Upper lobe of left lung (tissue), 6 donors: Measurements from ENCODE around the gene TCTN2. TPM values are rescaled to one million over a fixed set of nuclear protein-coding genes. Genes with fewer than 3 reads are reported as not detected.

ENCODE experiments used
- ATAC-seq, 2 donors: fragments of 200-7000 bp; cut with Tn5 transposase; one replicate each; pipeline ENCODE4 v1.9.1; 2022; ENCODE audit warnings: mild to moderate bottlenecking in 2 of 2, moderate library complexity in 2 of 2; ENCODE audit not compliant: low FRiP score in 2 of 2
- DNase-seq, 2 donors: peaks; one replicate each; pipeline ENCODE4 v3.0.0-alpha.2; 2019 to 2020
- H3K27ac ChIP-seq, 4 donors: fragments of 200-600 bp; sonication (generic); one replicate each; pipeline ENCODE4 v1.5.1; 2016 to 2019
- H3K27me3 ChIP-seq, 4 donors: fragments of 200-600 bp; sonication (generic); one replicate each; pipeline ENCODE4 v1.5.1; 2017 to 2019
- H3K36me3 ChIP-seq, 4 donors: fragments of 200-600 bp; sonication (generic); one replicate each; pipeline ENCODE4 v1.5.1; 2016 to 2019
- H3K4me1 ChIP-seq, 4 donors: fragments of 200-600 bp; sonication (generic); one replicate each; pipeline ENCODE4 v1.5.1; 2018 to 2019
- H3K4me3 ChIP-seq, 4 donors: fragments of 200-600 bp; sonication (generic); one replicate each; pipeline ENCODE4 v1.5.1; 2017 to 2019; ENCODE audit warnings: mild to moderate bottlenecking in 2 of 4, moderate library complexity in 1 of 4
- H3K9me3 ChIP-seq, 4 donors: fragments of 200-600 bp; sonication (generic); one replicate each; pipeline ENCODE4 v1.5.1; 2018 to 2019
- EP300 ChIP-seq, 4 donors: sonication (generic); formaldehyde crosslinking; IDR thresholded peaks; one replicate each; pipeline ENCODE4 v1.5.1; 2017; ENCODE audit warnings: antibody characterized with exemption in 4 of 4, control low read depth in 2 of 4
- POLR2A ChIP-seq, 4 donors: fragments of 450-650 bp; IDR thresholded peaks; one replicate each; pipeline ENCODE4 v1.5.1; 2016 to 2017; ENCODE audit warnings: antibody characterized with exemption in 4 of 4, mild to moderate bottlenecking in 2 of 4
- POLR2AphosphoS5 ChIP-seq, 2 donors: sonication (generic); formaldehyde crosslinking; IDR thresholded peaks; one replicate each; pipeline ENCODE4 v1.5.1; 2017; ENCODE audit warnings: antibody characterized with exemption in 2 of 2
- WGBS, 2 donors: methylation state at CpG; one replicate each; pipeline ENCODE4 v1.1.5; 2017 to 2018; 5-methylcytosine and 5-hydroxymethylcytosine counted together
- total RNA-seq, 6 donors: library from RNA; depleted of rRNA in 4 of 6; stranded (reverse); fragments of >200 nt in 4 of 6; gene quantifications; one replicate each; pipeline versions ENCODE4 v1.1.0 to v1.2.1, GENCODE V29; 2016 to 2021
- TF ChIP-seq, protein P1 (sequence below), 6 experiments: fragments of 450-650 bp in 4 of 6; fragments of 200-600 bp in 2 of 6; sonication (generic) in 2 of 6; IDR thresholded peaks; one replicate each; pipeline ENCODE4 v1.5.1; 2016 to 2019; ENCODE audit warnings: antibody characterized with exemption in 6 of 6
- donor health status: DM: no; HTN: no; CAD: no; lungs with moderate emphysema.
- donor health status: DM: no; HTN: yes; CAD: no; lungs with severe emphysema.

TCTN2 gene
- total RNA-seq, 6 donors from 2014 or later = 8.4 to 22.3 (median 14.8) TPM

DNA sequence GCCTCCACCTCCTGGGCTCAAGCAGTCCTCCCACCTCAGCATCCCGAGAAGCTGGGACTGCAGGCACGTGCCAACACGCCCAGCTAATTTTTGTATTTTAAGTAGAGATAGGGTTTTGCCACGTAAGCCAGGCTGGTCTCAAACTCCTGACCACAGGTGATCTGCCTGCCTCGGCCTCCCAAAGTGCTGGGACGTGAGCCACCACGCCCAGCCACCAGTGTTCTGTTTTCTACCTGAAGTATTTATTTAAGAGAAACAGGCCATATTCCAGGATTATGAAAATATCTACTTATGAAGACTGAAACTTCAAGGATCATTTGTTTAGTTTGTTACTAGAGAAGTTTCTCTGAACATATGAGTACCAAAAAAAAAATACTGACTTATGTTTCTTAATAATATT is 27.0 kb upstream of the TCTN2 start:
- TF ChIP-seq, protein P1, sequence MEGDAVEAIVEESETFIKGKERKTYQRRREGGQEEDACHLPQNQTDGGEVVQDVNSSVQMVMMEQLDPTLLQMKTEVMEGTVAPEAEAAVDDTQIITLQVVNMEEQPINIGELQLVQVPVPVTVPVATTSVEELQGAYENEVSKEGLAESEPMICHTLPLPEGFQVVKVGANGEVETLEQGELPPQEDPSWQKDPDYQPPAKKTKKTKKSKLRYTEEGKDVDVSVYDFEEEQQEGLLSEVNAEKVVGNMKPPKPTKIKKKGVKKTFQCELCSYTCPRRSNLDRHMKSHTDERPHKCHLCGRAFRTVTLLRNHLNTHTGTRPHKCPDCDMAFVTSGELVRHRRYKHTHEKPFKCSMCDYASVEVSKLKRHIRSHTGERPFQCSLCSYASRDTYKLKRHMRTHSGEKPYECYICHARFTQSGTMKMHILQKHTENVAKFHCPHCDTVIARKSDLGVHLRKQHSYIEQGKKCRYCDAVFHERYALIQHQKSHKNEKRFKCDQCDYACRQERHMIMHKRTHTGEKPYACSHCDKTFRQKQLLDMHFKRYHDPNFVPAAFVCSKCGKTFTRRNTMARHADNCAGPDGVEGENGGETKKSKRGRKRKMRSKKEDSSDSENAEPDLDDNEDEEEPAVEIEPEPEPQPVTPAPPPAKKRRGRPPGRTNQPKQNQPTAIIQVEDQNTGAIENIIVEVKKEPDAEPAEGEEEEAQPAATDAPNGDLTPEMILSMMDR (IDR thresholded peaks at IDR 0.05) = no peak
- no peak for TF ChIP-seq EP300 (IDR thresholded peaks at IDR 0.05)
- no peak for TF ChIP-seq POLR2A (IDR thresholded peaks at IDR 0.05)
- TF ChIP-seq POLR2AphosphoS5 (IDR thresholded peaks at IDR 0.05) = no peak
- Histone ChIP-seq H3K27ac (peak overlapping the region in 1 of 4 donors; percentile 41), H3K27me3 (no peaks in the 10 kb centered on the region), H3K36me3 (peaks cover 0 to 76% (median 26%) of the 10 kb centered on the region in 4 donors), H3K9me3 (no peaks in the 10 kb centered on the region), H3K4me1 (no peaks in the 10 kb centered on the region), H3K4me3 (no peak overlapping the region)
- 82 to 95% methylated on average over 7 of the region's 7 CpGs for WGBS, 2 donors
- DNase-seq = peak in 1 of 2 donors; percentile 35
- ATAC-seq = no peak

- Histone ChIP-seq H3K27ac (no peak overlapping the region), H3K36me3 (peaks cover 0 to 81% (median 32%) of the 10 kb centered on the region in 4 donors), H3K9me3 (no peaks in the 10 kb centered on the region), H3K27me3 (no peaks in the 10 kb centered on the region), H3K4me1 (no peaks in the 10 kb centered on the region), H3K4me3 (no peak overlapping the region)
- ATAC-seq (no peak), DNase-seq (no peak)
- TF ChIP-seq, protein P1 (IDR thresholded peaks at IDR 0.05) = no peak
- TF ChIP-seq POLR2A (IDR thresholded peaks at IDR 0.05) (no peak), POLR2AphosphoS5 (IDR thresholded peaks at IDR 0.05) (no peak), EP300 (IDR thresholded peaks at IDR 0.05) (no peak)
- WGBS, 2 donors = 96 to 100% methylated on average over 3 of the region's 3 CpGs
Observed at GRCh38 chr12:123645380-123645779, 25.5 kb upstream of the TCTN2 start.

DNA sequence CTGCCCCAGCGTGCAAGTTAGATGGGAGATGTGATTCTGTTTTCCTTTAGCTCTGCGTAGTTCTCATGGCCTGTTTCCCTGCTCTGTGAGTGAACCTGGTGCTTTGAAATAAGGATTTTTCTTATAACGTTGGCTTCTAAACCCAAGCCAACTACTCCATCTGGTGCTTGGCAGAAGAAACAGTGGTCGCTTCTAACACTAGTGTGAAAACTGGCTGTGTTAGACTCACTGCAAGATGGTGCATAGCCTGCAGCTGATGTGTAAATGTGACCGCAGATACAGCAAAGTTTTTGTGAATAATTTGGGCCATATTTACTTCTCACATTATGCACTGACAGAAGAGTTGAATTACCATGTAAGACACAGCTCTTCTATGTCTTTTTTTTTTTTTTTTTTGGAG is 25.0 kb upstream of the TCTN2 start:
- no peak for TF ChIP-seq POLR2AphosphoS5 (IDR thresholded peaks at IDR 0.05)
- no peak for TF ChIP-seq POLR2A (IDR thresholded peaks at IDR 0.05)
- no peak for TF ChIP-seq EP300 (IDR thresholded peaks at IDR 0.05)
- TF ChIP-seq, protein P1 (IDR thresholded peaks at IDR 0.05) = no peak
- Histone ChIP-seq H3K4me3 (no peak overlapping the region), H3K27ac (no peak overlapping the region), H3K27me3 (no peaks in the 10 kb centered on the region), H3K4me1 (no peaks in the 10 kb centered on the region), H3K9me3 (no peaks in the 10 kb centered on the region), H3K36me3 (peaks cover 0 to 81% (median 35%) of the 10 kb centered on the region in 4 donors)
- 85 to 95% methylated on average over 5 of the region's 5 CpGs for WGBS, 2 donors
- ATAC-seq (no peak), DNase-seq (no peak)

DNA sequence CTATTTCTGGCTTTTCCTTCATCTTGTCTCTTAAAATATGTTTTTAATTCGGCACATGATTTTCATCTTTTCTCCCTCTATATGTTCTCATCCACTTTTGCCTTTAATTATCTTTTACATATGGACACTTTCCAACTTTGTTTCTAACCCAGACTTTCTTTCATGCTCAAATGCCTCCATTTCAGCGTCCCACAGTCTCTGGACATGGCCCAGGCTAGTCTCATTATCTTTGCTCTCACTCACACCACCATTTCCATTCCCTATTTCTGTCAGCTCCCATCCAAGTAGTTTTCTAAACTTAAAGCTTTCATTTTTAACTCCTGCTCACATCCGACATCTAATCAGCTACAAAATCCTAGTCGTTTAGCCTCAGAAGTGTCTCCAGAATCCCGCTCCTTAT is 22.5 kb upstream of the TCTN2 start:
- no peak for ATAC-seq
- 96 to 97% methylated on average over 5 of the region's 5 CpGs for WGBS, 2 donors
- Histone ChIP-seq H3K9me3 (no peaks in the 10 kb centered on the region), H3K4me3 (no peak overlapping the region), H3K36me3 (peaks cover 7 to 84% (median 44%) of the 10 kb centered on the region in 4 donors), H3K27me3 (no peaks in the 10 kb centered on the region), H3K27ac (no peak overlapping the region), H3K4me1 (no peaks in the 10 kb centered on the region)
- TF ChIP-seq EP300 (IDR thresholded peaks at IDR 0.05) (no peak), POLR2A (IDR thresholded peaks at IDR 0.05) (no peak), POLR2AphosphoS5 (IDR thresholded peaks at IDR 0.05) (no peak)
- TF ChIP-seq, protein P1 (IDR thresholded peaks at IDR 0.05) = no peak
- DNase-seq = no peak

GRCh38 chr12:123654129-123654701 is 16.7 kb upstream of the TCTN2 start:
- Histone ChIP-seq H3K4me3 (no peak overlapping the region), H3K9me3 (no peaks in the 10 kb centered on the region), H3K27ac (no peak overlapping the region), H3K36me3 (peaks cover 7 to 74% (median 38%) of the 10 kb centered on the region in 4 donors), H3K27me3 (no peaks in the 10 kb centered on the region), H3K4me1 (no peaks in the 10 kb centered on the region)
- DNase-seq (no peak), ATAC-seq (no peak)
- 91 to 92% methylated on average over 4 of the region's 4 CpGs for WGBS, 2 donors
- TF ChIP-seq POLR2A (IDR thresholded peaks at IDR 0.05) = no peak
- TF ChIP-seq POLR2AphosphoS5 (IDR thresholded peaks at IDR 0.05) = no peak
- TF ChIP-seq, protein P1 (IDR thresholded peaks at IDR 0.05) = no peak
- no peak for TF ChIP-seq EP300 (IDR thresholded peaks at IDR 0.05)
